GM12892 (cell line): ENCODE results near the gene CLMN.

Experiments
- POLR2A ChIP-seq: IDR thresholded peaks from 2 replicates; pipeline ENCODE4 v1.6.1; 2011; ENCODE audit warnings: low read depth, low read length, control low read depth
- POLR2AphosphoS5 ChIP-seq: IDR thresholded peaks from 2 replicates; pipeline ENCODE4 v1.6.1; 2011; ENCODE audit warnings: low read depth, low read length, control low read depth
- TAF1 ChIP-seq: IDR thresholded peaks from 2 replicates; pipeline ENCODE4 v1.6.1; 2011; ENCODE audit warnings: low read depth, mild to moderate bottlenecking, control low read depth, low read length, borderline replicate concordance

DNA sequence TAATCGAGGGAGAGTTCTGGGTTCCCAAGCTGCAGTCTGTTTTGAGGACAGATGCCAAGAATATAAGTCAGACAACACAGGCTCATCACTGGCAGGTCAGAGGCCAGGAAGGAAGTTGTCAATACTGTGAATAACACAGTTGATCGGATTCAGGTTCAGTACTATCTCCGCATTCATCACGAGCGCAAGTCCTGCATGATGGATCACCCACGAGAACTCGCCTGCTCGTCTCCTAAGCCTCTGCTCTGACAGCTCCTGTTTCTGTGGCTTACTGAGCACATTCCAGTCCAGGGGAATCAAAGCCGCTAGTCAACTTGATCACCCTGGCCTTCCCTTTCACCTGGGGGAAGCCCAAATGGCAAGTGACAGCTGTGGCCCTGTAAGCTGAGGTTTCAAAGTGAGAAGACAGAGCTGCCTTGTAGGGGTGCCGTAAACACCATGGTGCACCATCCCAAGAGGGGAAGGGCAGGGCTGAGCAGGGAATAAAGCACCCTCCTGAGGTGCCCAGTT lies 102.3 kb downstream of the CLMN start:
- TF ChIP-seq POLR2A (no peak), POLR2AphosphoS5 (no peak), TAF1 (no peak)
